K562 (cell line): ENCODE data around the gene FCHO1. TPM values are rescaled to one million over a fixed set of nuclear protein-coding genes. Genes with fewer than 3 reads are reported as not detected.

Experiments
- BHLHE40 ChIP-seq: IDR thresholded peaks from 2 replicates; pipeline ENCODE4 v1.6.1; 2011; ENCODE audit warnings: low read length, improper control_type of control experiment
- HINFP ChIP-seq: fragments of 450-650 bp; conservative IDR thresholded peaks from 2 replicates; pipeline ENCODE4 v1.6.1; 2016; ENCODE audit warnings: missing genetic modification characterization, low read depth, mild to moderate bottlenecking, control low read depth, missing compliant biosample characterization
- HMBOX1 ChIP-seq: sonication (generic); IDR thresholded peaks from 2 replicates; pipeline ENCODE4 v1.6.1; 2016
- MAFK ChIP-seq: IDR thresholded peaks from 2 replicates; pipeline ENCODE4 v1.6.1; 2011; ENCODE audit warnings: low read length, improper control_type of control experiment
- MEIS2 ChIP-seq: fragments of 450-650 bp; IDR thresholded peaks from 2 replicates; pipeline ENCODE4 v1.6.1; 2014; ENCODE audit warnings: mild to moderate bottlenecking; ENCODE audit not compliant: partially characterized antibody
- POLR2G ChIP-seq: fragments of 200-400 bp; formaldehyde crosslinking; IDR thresholded peaks from 2 replicates; pipeline ENCODE4 v1.6.1; 2017; ENCODE audit warnings: low read depth, mild to moderate bottlenecking, antibody characterized with exemption, low read length, moderate library complexity
- RCOR1 ChIP-seq, 2 experiments: IDR thresholded peaks; 2 replicates each; pipeline ENCODE4 v1.6.1; 2012; ENCODE audit warnings: low read depth in 2 of 2, low read length in 2 of 2, borderline replicate concordance in 1 of 2, improper control_type of control experiment in 1 of 2
- RNF2 ChIP-seq: sonication (generic); IDR thresholded peaks from 2 replicates; pipeline ENCODE4 v1.6.1; 2016
- SAFB ChIP-seq: fragments of 200-400 bp; formaldehyde crosslinking; IDR thresholded peaks from 2 replicates; pipeline ENCODE4 v1.6.1; 2017; ENCODE audit warnings: low read depth, low read length, borderline replicate concordance
- SMAD2 ChIP-seq: fragments of 150-350 bp; IDR thresholded peaks from 2 replicates; pipeline ENCODE4 v1.6.1; 2014; ENCODE audit warnings: low read depth, mild to moderate bottlenecking, low read length
- TAF15 ChIP-seq: fragments of 200-400 bp; formaldehyde crosslinking; IDR thresholded peaks from 2 replicates; pipeline ENCODE4 v1.6.1; 2017; ENCODE audit warnings: mild to moderate bottlenecking, low read depth, low read length, moderate library complexity
- TFAP4 ChIP-seq: sonication (generic); formaldehyde crosslinking; IDR thresholded peaks from 2 replicates; pipeline ENCODE4 v1.8.0; 2022; ENCODE audit warnings: missing genetic modification reagents, mild to moderate bottlenecking, moderate library complexity, borderline replicate concordance
- TOE1 ChIP-seq, 2 experiments: fragments of 450-650 bp in 1 of 2; sonication (generic) in 1 of 2; formaldehyde crosslinking in 1 of 2; IDR thresholded peaks; 2 replicates each; pipeline versions ENCODE4 v1.7.1 to v1.8.0; 2016 to 2022; ENCODE audit warnings: borderline replicate concordance in 2 of 2, mild to moderate bottlenecking in 2 of 2, antibody characterized with exemption in 1 of 2, inconsistent platforms in 1 of 2, low read depth in 1 of 2, missing genetic modification reagents in 1 of 2, moderate library complexity in 1 of 2
- TRIM25 ChIP-seq: fragments of 450-650 bp; IDR thresholded peaks from 2 replicates; pipeline ENCODE4 v1.7.0; 2016; ENCODE audit warnings: borderline replicate concordance
- VEZF1 ChIP-seq: fragments of 200-800 bp; sonication (Bioruptor generic); IDR thresholded peaks from 2 replicates; pipeline ENCODE4 v1.6.1; 2017; ENCODE audit warnings: missing genetic modification characterization, missing compliant biosample characterization
- ZBTB5 ChIP-seq: fragments of 450-650 bp; IDR thresholded peaks from 2 replicates; pipeline ENCODE4 v1.6.1; 2017; ENCODE audit warnings: antibody characterized with exemption
- ZNF3 ChIP-seq: fragments of 250-450 bp; sonication (Bioruptor Pico); IDR thresholded peaks from 2 replicates; pipeline ENCODE4 v1.5.0; 2021; ENCODE audit warnings: mild to moderate bottlenecking, moderate library complexity
- ZNF668 ChIP-seq: fragments of 250-450 bp; sonication (Bioruptor Pico); IDR thresholded peaks from 2 replicates; pipeline ENCODE4 v1.8.0; 2022; ENCODE audit warnings: mild to moderate bottlenecking, inconsistent platforms
- polyA plus RNA-seq, 8 experiments: library from polyadenylated mRNA; depleted of rRNA in 4 of 8; stranded (reverse) in 5 of 8; unstranded in 3 of 8; fragments of >200 nt; fragmentation: Nextera tagmentation in 2 of 8; fragmentation: Illumina TruSeq in 1 of 8; extraction: Ambion mirVana in 2 of 8; extraction: Trizol in 1 of 8; gene quantifications; 2 replicates each; pipeline versions ENCODE4 v1.2.1 to v1.2.3, GENCODE V29; 2011 to 2014; ENCODE audit warnings: inconsistent platforms in 1 of 8, missing spikeins in 1 of 8
- total RNA-seq, 7 experiments: library from RNA; depleted of rRNA in 6 of 7; stranded (reverse); fragments of >200 nt in 6 of 7; fragmentation: Illumina TruSeq in 2 of 7; extraction: Trizol in 2 of 7; gene quantifications; 2 replicates each; pipeline versions ENCODE4 v1.2.1 to v1.2.3, GENCODE V29; 2011 to 2021; ENCODE audit warnings: low replicate concordance in 1 of 7

The FCHO1 gene
- total and polyA plus RNA-seq, 9 of the 15 experiments (the other 6 are each of a cell fraction or from before 2014, with no cell fraction given) = 0.21 to 58.9 (median 18.3) TPM

- TF ChIP-seq HINFP (tag) (no peak), ZNF668 (CRISPR knock-in tag) (no peak), ZNF3 (CRISPR knock-in tag) (no peak), HMBOX1 (peak; percentile 82; the same call in 1 of the 2 replicates), SAFB (no peak), BHLHE40 (no peak), ZBTB5 (no peak), SMAD2 (no peak), MAFK (no peak), MEIS2 (peak; percentile 83), TAF15 (no peak), RCOR1 (IDR thresholded peaks at IDR 0.05; ENCODE audit: borderline replicate concordance in 1 of 2, low read depth in 2 of 2, low read length in 2 of 2) (no peak), TRIM25 (no peak), TFAP4 (CRISPR knock-in tag) (no peak), RNF2 (no peak), VEZF1 (CRISPR knock-in tag) (peak; percentile 30; the same call in 1 of the 2 replicates), POLR2G (no peak), TOE1 (IDR thresholded peaks at IDR 0.05; ENCODE audit: borderline replicate concordance) (no peak), TOE1 (CRISPR knock-in tag; IDR thresholded peaks at IDR 0.05; ENCODE audit: borderline replicate concordance, low read depth) (no peak)
Observed at GRCh38 chr19:17802137-17802858, 51.0 kb downstream of the FCHO1 start (continued).
